CD14-positive monocyte (primary cell): ENCODE data around the gene CRYBG1. TPM values are rescaled to one million over a fixed set of nuclear protein-coding genes. Genes with fewer than 3 reads are reported as not detected.

Source experiments
- DNase-seq, 3 donors: peaks; one replicate each; pipeline ENCODE4 v3.0.0-alpha.2; 2011 to 2022
- H2AFZ ChIP-seq: 2 replicates; pipeline ENCODE4 v1.6.0; 2012; ENCODE audit warnings: mild to moderate bottlenecking, low read depth, low read length, inconsistent platforms; ENCODE audit not compliant: insufficient read depth, poor library complexity, severe bottlenecking
- H3K27ac ChIP-seq, 2 donors: 1 replicate in 1 of 2; 2 replicates in 1 of 2; pipeline ENCODE4 v1.5.1; 2012 to 2013; ENCODE audit warnings: low read length in 2 of 2, control low read depth in 1 of 2, inconsistent platforms in 1 of 2, low read depth in 1 of 2, mild to moderate bottlenecking in 1 of 2
- H3K27me3 ChIP-seq, 2 donors: one replicate each; pipeline versions ENCODE4 v1.6.0 to v1.6.1; 2011 to 2013; ENCODE audit warnings: low read length in 2 of 2; ENCODE audit not compliant: control insufficient read depth in 2 of 2, insufficient read depth in 2 of 2
- H3K36me3 ChIP-seq, 2 donors: replicated peaks in 1 of 2; 1 replicate in 1 of 2; 2 replicates in 1 of 2; pipeline versions ENCODE4 v1.5.1 to v1.6.1; 2012 to 2013; ENCODE audit warnings: low read length in 2 of 2, control low read depth in 1 of 2, inconsistent platforms in 1 of 2, mild to moderate bottlenecking in 1 of 2; ENCODE audit not compliant: insufficient read depth in 2 of 2, control insufficient read depth in 1 of 2
- H3K4me1 ChIP-seq, 2 donors: 1 replicate in 1 of 2; 2 replicates in 1 of 2; pipeline versions ENCODE4 v1.5.1 to v1.6.1; 2012 to 2013; ENCODE audit warnings: low read length in 2 of 2, control low read depth in 1 of 2, inconsistent platforms in 1 of 2, mild to moderate bottlenecking in 1 of 2, moderate library complexity in 1 of 2; ENCODE audit not compliant: insufficient read depth in 2 of 2, control insufficient read depth in 1 of 2
- H3K4me2 ChIP-seq: replicated peaks from 2 replicates; pipeline ENCODE3; 2012; ENCODE audit warnings: low read length, moderate library complexity, mild to moderate bottlenecking; ENCODE audit not compliant: poor library complexity, severe bottlenecking; ENCODE audit errors: extremely low read depth
- H3K4me3 ChIP-seq, 3 experiments: fragments of 200-600 bp in 1 of 3; sonication (generic) in 1 of 3; replicated peaks in 1 of 3; 1 replicate in 2 of 3; 2 replicates in 1 of 3; pipeline ENCODE4 v1.5.1; 2011 to 2013; ENCODE audit warnings: low read length in 3 of 3, mild to moderate bottlenecking in 3 of 3, control low read depth in 2 of 3, low read depth in 2 of 3, inconsistent platforms in 1 of 3, moderate library complexity in 1 of 3
- H3K79me2 ChIP-seq: 2 replicates; pipeline ENCODE4 v1.6.0; 2012; ENCODE audit warnings: mild to moderate bottlenecking, control low read depth, inconsistent platforms, low read length, moderate library complexity; ENCODE audit not compliant: insufficient read depth
- H3K9ac ChIP-seq: 2 replicates; pipeline ENCODE4 v1.6.0; 2017; ENCODE audit warnings: low read length, mild to moderate bottlenecking; ENCODE audit not compliant: insufficient read depth, poor library complexity, severe bottlenecking
- H3K9me3 ChIP-seq, 2 donors: replicated peaks in 1 of 2; 1 replicate in 1 of 2; 2 replicates in 1 of 2; pipeline versions ENCODE4 v1.5.1 to v1.6.1; 2012 to 2013; ENCODE audit warnings: low read length in 2 of 2, control low read depth in 1 of 2; ENCODE audit not compliant: control insufficient read depth in 1 of 2, insufficient read depth in 1 of 2
- H4K20me1 ChIP-seq: 2 replicates; pipeline ENCODE4 v1.6.0; 2012; ENCODE audit warnings: mild to moderate bottlenecking, low read length, control low read depth, moderate library complexity; ENCODE audit not compliant: insufficient read depth
- H3K27ac Mint-ChIP-seq, 7 donors: one replicate each; pipeline ENCODE4 v1.8.0; 2020; ENCODE audit warnings: mild to moderate bottlenecking in 7 of 7, mixed read lengths in 7 of 7, moderate library complexity in 6 of 7, inconsistent platforms in 2 of 7
- H3K27me3 Mint-ChIP-seq, 3 donors: one replicate each; pipeline ENCODE4 v1.8.0; 2021 to 2022; ENCODE audit warnings: low read depth in 3 of 3, mild to moderate bottlenecking in 3 of 3, mixed read lengths in 3 of 3, moderate library complexity in 3 of 3, inconsistent platforms in 1 of 3
- H3K36me3 Mint-ChIP-seq, 2 donors: one replicate each; pipeline ENCODE4 v1.8.0; 2020; ENCODE audit warnings: mixed read lengths in 2 of 2, inconsistent platforms in 1 of 2, mild to moderate bottlenecking in 1 of 2
- H3K4me1 Mint-ChIP-seq: one replicate; pipeline ENCODE4 v1.8.0; 2020; ENCODE audit warnings: mild to moderate bottlenecking, mixed read lengths
- H3K4me3 Mint-ChIP-seq, 2 donors: one replicate each; pipeline ENCODE4 v1.8.0; 2020; ENCODE audit warnings: mild to moderate bottlenecking in 2 of 2, mixed read lengths in 2 of 2, moderate library complexity in 1 of 2
- H3K9me3 Mint-ChIP-seq, 7 donors: one replicate each; pipeline ENCODE4 v1.8.0; 2020 to 2022; ENCODE audit warnings: mixed read lengths in 7 of 7, mild to moderate bottlenecking in 6 of 7, moderate library complexity in 6 of 7, inconsistent platforms in 2 of 7
- WGBS: methylation state at CpG from one replicate; pipeline ENCODE4 v1.1.5; 2013; ENCODE audit warnings: missing lambda C conversion rate; ENCODE audit not compliant: insufficient coverage; 5-methylcytosine and 5-hydroxymethylcytosine counted together
- intact Hi-C, 2 donors: fragments of 100-400 bp; cut with micrococcal nuclease; formaldehyde crosslinking; loops; one replicate each; pipeline versions ENCODE4 v1.15.0 to v1.15.1; 2023
- polyA plus RNA-seq, 3 donors: library from polyadenylated mRNA; depleted of rRNA in 1 of 3; unstranded in 2 of 3; stranded (reverse) in 1 of 3; fragments of 300-500 nt in 2 of 3; fragments of >200 nt in 1 of 3; fragmentation: Illumina TruSeq in 2 of 3; gene quantifications; 1 replicate in 2 of 3; 2 replicates in 1 of 3; pipeline ENCODE4 v1.2.3, GENCODE V29; 2012 to 2021
- TF ChIP-seq, protein P1 (sequence below): fragments of 200-600 bp; IDR thresholded peaks from one replicate; pipeline ENCODE4 v1.8.0; 2022; ENCODE audit warnings: antibody characterized with exemption, mild to moderate bottlenecking

The CRYBG1 gene
- polyA plus RNA-seq, 3 donors = 7.9 to 11.9 (median 11.1) TPM

DNA sequence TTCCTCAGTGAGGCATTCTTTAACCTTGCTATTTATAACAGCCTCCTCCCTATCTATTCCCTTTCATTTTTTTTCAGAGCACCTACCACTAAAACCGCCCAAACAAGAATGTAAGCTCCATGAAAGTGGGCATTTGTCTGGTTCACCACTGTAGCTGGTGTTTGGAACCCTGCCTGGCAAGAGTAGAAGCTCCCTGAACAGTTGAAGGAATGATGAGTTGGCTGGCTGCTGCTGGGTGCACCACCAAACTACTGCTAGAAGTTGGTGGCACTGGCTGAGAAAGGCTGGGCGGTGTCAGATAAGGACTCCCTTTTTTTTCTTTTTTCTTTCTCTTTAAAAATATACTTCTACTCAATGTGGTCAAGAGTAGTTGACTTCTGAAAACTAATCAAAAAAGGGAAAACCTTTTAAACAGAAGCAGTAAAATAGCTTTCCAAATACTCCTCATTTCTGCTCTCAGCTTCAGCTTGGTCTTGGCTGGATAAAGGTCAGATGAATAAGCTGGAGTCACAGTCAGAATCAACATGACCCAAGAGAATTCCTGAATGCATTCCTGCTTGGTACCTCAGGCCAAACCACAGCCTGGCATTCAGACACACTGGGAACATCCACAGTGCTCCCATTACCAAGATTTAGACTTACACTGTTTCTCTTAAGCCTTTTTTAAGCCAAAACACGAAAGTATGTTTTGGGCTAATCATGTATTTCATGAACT is 230.8 kb downstream of the CRYBG1 start:
- Mint-ChIP-seq H3K4me3 (no peak overlapping the region), H3K27ac (peak overlapping the region in 1 of 7 donors; percentile 48), H3K9me3 (peaks cover 2 to 8% (median 4%) of the 10 kb centered on the region in 7 donors), H3K36me3 (peaks cover 41 to 50% of the 10 kb centered on the region in 2 donors), H3K4me1 (no peaks in the 10 kb centered on the region), H3K27me3 (no peaks in the 10 kb centered on the region)
- Histone ChIP-seq H3K4me1 (no peaks in the 10 kb centered on the region), H3K4me2 (no peak overlapping the region), H3K4me3 (no peak overlapping the region), H2AFZ (no peak overlapping the region), H3K36me3 (peaks cover 18 to 36% of the 10 kb centered on the region in 2 donors), H3K9ac (no peak overlapping the region), H3K79me2 (no peaks in the 10 kb centered on the region), H4K20me1 (no peaks in the 10 kb centered on the region), H3K27ac (no peak overlapping the region), H3K27me3 (no peaks in the 10 kb centered on the region), H3K9me3 (no peaks in the 10 kb centered on the region)
- intact Hi-C loops = no loop called here
- TF ChIP-seq, protein P1, sequence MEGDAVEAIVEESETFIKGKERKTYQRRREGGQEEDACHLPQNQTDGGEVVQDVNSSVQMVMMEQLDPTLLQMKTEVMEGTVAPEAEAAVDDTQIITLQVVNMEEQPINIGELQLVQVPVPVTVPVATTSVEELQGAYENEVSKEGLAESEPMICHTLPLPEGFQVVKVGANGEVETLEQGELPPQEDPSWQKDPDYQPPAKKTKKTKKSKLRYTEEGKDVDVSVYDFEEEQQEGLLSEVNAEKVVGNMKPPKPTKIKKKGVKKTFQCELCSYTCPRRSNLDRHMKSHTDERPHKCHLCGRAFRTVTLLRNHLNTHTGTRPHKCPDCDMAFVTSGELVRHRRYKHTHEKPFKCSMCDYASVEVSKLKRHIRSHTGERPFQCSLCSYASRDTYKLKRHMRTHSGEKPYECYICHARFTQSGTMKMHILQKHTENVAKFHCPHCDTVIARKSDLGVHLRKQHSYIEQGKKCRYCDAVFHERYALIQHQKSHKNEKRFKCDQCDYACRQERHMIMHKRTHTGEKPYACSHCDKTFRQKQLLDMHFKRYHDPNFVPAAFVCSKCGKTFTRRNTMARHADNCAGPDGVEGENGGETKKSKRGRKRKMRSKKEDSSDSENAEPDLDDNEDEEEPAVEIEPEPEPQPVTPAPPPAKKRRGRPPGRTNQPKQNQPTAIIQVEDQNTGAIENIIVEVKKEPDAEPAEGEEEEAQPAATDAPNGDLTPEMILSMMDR = no peak
- WGBS = 80% methylated on average over 1 of the region's 3 CpGs
- DNase-seq = no peak

- WGBS = no CpG with 5 or more reads among the region's 2 CpGs
- H3K4me1 ChIP-seq = no peaks in the 10 kb centered on the region
- H3K4me3 ChIP-seq = no peak overlapping the region
- Mint-ChIP-seq H3K27ac (no peak overlapping the region), H3K9me3 (peaks cover 0 to 3% (median 2%) of the 10 kb centered on the region in 7 donors), H3K27me3 (no peaks in the 10 kb centered on the region), H3K36me3 (peaks cover 47 to 48% of the 10 kb centered on the region in 2 donors), H3K4me3 (no peak overlapping the region), H3K4me1 (no peaks in the 10 kb centered on the region)
- peaks cover 12 to 22% of the 10 kb centered on the region in 2 donors for H3K36me3 ChIP-seq
- no peaks in the 10 kb centered on the region for H4K20me1 ChIP-seq
- H3K79me2 ChIP-seq = no peaks in the 10 kb centered on the region
- intact Hi-C loops = no loop called here
- no peak overlapping the region for H3K27ac ChIP-seq
- H3K27me3 ChIP-seq = no peaks in the 10 kb centered on the region
- TF ChIP-seq, protein P1 = no peak
- no peaks in the 10 kb centered on the region for H3K9me3 ChIP-seq
- no peak overlapping the region for H3K4me2 ChIP-seq
- no peak overlapping the region for H2AFZ ChIP-seq
- no peak for DNase-seq
- H3K9ac ChIP-seq = no peak overlapping the region
Observed at GRCh38 chr6:106599440-106599839, 238.9 kb downstream of the CRYBG1 start.
